ENCODE data around the gene PRKCA. TPM values are rescaled to one million over a fixed set of nuclear protein-coding genes. Genes with fewer than 3 reads are reported as not detected.
"Not testable (repeated sequence)": the region's sequence is repeated elsewhere in the genome, so short reads cannot be mapped to it uniquely, and the experiment has no call there.

Gene PRKCA
- total RNA-seq, 1 donor from 2014 or later = 6.7 TPM

DNA sequence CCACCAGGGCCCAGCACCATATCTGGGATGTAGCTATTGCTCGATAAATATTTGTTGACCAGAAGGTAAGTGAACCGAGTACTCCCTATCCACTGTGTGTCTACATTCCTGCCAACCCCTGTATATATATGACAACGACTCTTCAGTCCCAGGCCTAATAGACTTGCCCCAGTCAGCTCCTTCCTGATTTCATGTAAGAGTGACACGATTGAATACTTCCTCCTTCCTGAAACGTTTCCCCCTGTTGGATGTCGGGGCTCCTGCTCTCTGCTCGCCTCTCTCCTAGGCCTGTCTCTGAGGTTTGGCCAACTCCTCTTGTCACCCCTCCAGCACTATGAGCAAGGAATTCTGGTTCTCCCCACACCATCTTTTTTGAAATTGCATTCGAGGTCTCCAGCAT is 178.9 kb downstream of the PRKCA start:
- no peak overlapping the region for H3K4me3 ChIP-seq (ENCODE audit: low read depth, low read length)
- TF ChIP-seq, protein P1, sequence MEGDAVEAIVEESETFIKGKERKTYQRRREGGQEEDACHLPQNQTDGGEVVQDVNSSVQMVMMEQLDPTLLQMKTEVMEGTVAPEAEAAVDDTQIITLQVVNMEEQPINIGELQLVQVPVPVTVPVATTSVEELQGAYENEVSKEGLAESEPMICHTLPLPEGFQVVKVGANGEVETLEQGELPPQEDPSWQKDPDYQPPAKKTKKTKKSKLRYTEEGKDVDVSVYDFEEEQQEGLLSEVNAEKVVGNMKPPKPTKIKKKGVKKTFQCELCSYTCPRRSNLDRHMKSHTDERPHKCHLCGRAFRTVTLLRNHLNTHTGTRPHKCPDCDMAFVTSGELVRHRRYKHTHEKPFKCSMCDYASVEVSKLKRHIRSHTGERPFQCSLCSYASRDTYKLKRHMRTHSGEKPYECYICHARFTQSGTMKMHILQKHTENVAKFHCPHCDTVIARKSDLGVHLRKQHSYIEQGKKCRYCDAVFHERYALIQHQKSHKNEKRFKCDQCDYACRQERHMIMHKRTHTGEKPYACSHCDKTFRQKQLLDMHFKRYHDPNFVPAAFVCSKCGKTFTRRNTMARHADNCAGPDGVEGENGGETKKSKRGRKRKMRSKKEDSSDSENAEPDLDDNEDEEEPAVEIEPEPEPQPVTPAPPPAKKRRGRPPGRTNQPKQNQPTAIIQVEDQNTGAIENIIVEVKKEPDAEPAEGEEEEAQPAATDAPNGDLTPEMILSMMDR (conservative IDR thresholded peaks at IDR 0.05; ENCODE audit: low read depth, low read length) = no peak
- DNase-seq (ENCODE audit: low read depth) = no peak

DNA sequence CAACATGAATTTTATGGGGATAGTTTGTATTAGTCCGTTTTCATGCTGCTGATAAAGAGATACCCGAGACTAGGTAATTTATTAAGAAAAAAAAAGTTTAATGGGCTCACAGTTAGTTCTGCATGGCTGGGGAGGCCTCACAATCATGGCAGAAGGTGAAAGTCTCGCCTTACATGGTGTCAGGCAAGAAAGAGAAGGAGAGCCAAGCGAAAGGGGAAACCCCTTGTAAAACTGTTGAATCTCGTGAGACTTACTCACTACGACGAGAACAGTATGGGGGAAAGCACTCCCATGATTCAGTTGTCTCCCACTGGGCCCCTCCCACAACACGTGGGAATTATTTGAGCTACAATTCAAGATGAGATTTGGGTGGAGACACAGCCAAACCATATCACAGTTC is 181.5 kb downstream of the PRKCA start:
- no peak overlapping the region for H3K4me3 ChIP-seq (ENCODE audit: low read depth, low read length)
- TF ChIP-seq, protein P1 (conservative IDR thresholded peaks at IDR 0.05; ENCODE audit: low read depth, low read length) = no peak
- DNase-seq (ENCODE audit: low read depth) = no peak

DNA sequence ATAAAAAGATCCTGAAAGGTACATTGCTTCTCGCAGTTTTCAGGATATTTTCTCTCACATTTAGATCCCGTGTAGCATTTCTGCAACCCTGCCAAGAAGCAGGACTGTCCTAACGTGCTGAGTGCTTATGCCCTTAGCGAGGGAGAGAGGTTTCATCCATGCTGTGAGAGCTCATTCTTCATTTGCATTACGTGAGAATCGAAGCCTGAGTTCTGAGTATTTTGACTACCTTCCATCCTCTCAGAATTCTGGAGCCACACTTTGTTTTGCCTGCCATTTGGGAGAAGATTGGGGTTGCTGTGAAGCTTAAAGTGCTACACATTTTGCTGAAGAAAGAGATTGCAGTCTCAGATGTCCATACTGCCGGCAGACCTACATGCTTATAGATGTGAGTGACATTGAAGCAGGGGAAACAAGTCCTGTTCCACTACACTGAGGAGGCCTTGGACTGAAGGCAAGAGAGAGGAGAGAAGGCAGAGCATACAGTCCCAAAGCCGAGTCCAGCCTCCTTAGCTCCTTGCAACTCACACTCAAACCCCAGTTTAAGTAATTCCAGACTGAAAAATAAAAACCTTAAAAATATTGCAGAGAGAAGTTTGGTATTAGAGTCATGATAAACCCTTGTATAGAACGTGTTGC is 183.0 kb downstream of the PRKCA start:
- DNase-seq (ENCODE audit: low read depth) = no peak
- no peak overlapping the region for H3K4me3 ChIP-seq (ENCODE audit: low read depth, low read length)
- TF ChIP-seq, protein P1 (conservative IDR thresholded peaks at IDR 0.05; ENCODE audit: low read depth, low read length) = no peak

DNA sequence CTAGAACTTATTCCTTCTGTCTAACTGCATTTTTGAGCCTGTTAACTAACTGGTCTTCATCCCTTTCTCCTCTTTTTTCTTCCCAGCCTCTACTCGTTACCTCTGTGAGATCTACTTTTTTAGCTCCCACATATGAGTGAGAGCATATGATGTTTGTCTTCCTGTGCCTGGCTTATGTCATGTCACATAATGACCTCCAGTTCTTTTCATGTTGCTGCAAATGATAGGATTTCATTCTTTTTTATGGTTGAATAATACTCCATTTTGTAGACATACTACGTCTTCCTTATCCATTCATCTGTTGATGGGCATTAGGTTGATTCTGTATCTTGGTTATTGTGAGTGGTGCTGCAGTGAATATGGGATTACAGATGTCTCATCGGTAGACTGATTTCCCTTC is 184.7 kb downstream of the PRKCA start:
- TF ChIP-seq, protein P1 (conservative IDR thresholded peaks at IDR 0.05; ENCODE audit: low read depth, low read length) = no peak

DNA sequence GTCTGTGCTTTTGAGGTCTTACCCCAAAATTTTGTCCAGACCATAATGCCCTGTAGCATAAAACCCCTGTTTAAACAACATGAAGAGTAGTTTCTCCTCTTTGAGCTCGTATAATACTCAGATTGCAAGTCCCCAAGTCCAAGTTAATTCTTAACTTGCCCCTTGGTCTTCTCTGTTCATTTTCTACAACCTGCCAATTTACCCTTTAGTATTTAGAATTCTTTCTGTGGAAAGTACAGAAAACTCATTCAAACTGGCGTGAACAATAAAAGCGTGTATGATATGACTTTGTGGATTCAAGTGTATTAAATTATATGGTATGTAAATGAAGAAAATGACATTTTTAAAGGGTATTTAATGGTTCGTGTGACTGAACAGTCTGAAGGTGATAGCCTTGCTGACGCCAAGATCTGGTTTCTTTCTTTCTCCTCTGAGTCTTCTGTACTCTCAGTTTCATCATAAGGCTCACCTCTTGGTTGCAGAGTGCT is 185.6 kb downstream of the PRKCA start:
- DNase-seq (ENCODE audit: low read depth) = no peak
- TF ChIP-seq, protein P1 (conservative IDR thresholded peaks at IDR 0.05; ENCODE audit: low read depth, low read length) = no peak
- H3K4me3 ChIP-seq (ENCODE audit: low read depth, low read length) = no peak overlapping the region

More for the DNA sequence above, 184.7 kb downstream of the PRKCA start:
- no peak overlapping the region for H3K4me3 ChIP-seq (ENCODE audit: low read depth, low read length)
- DNase-seq (ENCODE audit: low read depth) = no peak

DNA sequence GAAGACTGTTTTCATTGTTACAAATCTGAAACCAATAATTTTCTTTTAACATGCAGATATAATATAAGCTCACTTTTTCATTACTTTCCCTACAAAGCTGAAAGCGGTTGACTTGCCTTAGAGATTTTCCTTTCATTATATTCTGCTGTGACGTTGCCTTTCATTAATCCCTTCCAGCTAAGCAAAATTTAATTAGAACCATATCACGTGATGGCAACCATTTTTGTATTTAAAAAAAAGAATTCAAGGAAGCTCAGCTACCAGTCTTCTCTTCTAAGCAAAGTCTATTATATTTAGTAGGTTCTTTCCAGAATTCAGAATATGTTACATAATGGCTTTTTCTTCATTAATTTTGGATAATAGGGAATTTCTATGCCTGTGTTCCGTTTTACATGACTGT is 186.5 kb downstream of the PRKCA start:
- no peak for DNase-seq (ENCODE audit: low read depth)
- TF ChIP-seq, protein P1 (conservative IDR thresholded peaks at IDR 0.05; ENCODE audit: low read depth, low read length) = no peak
- H3K4me3 ChIP-seq (ENCODE audit: low read depth, low read length) = no peak overlapping the region

DNA sequence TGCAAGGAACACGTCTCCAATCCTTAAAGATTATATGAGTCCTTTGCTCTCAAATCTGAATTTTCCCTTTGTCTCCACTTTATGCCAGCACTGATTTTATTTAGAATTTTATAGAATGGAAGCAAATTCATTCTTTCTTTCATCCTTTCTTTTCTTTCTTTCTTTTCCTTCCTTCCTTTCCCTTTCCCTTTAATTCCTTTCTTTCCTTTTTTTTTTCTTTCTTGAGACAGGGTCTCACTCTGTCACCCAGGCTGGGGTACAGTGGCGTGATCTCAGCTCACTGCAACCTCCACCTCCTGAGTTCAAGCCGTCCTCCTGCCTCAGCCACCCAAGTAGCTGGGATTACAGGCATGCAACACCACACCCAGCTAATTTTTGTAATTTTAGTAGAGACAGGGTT is 187.2 kb downstream of the PRKCA start:
- not testable (repeated sequence) for DNase-seq (ENCODE audit: low read depth); H3K4me3 ChIP-seq (ENCODE audit: low read depth, low read length)
